BJ (cell line): ENCODE data around the gene ST7L. TPM values are rescaled to one million over a fixed set of nuclear protein-coding genes. Genes with fewer than 3 reads are reported as not detected.
"Not testable (repeated sequence)": the region's sequence is repeated elsewhere in the genome, so short reads cannot be mapped to it uniquely, and the experiment has no call there.

Experiments
- CTCF ChIA-PET: fragments of 350-600 bp; formaldehyde crosslinking; extraction: SDS; loops from one replicate; lab custom pipeline; 2021; ENCODE audit warnings: antibody characterized with exemption, inconsistent platforms; lab: Yijun Ruan, JAX
- POLR2A ChIA-PET: fragments of 300-600 bp; sonication (Branson Sonifier 250); formaldehyde crosslinking; extraction: SDS; loops from one replicate; lab custom pipeline; 2021; ENCODE audit warnings: antibody characterized with exemption; lab: Charles Lee
- DNase-seq: peaks from one replicate; pipeline ENCODE4 v3.0.0-alpha.2; 2011; ENCODE audit warnings: low read depth
- H3K27me3 ChIP-seq: 2 replicates; pipeline ENCODE4 v1.6.0; 2011; ENCODE audit warnings: low read length; ENCODE audit not compliant: control insufficient read depth, insufficient read depth
- H3K36me3 ChIP-seq: 2 replicates; pipeline ENCODE4 v1.5.1; 2011; ENCODE audit warnings: low read length; ENCODE audit not compliant: control insufficient read depth, insufficient read depth
- H3K4me3 ChIP-seq: 2 replicates; pipeline ENCODE4 v1.5.1; 2011; ENCODE audit warnings: low read depth, mild to moderate bottlenecking, control low read depth, low read length
- polyA plus RNA-seq: library from polyadenylated mRNA; depleted of rRNA; stranded (reverse); fragments of >200 nt; gene quantifications from 2 replicates; pipeline ENCODE4 v1.2.3, GENCODE V29; 2011
- TF ChIP-seq, protein P1 (sequence below): IDR thresholded peaks from 2 replicates; pipeline ENCODE4 v1.5.1; 2011; ENCODE audit warnings: low read depth, mild to moderate bottlenecking, control low read depth, inconsistent platforms, low read length, moderate library complexity; ENCODE audit not compliant: insufficient read depth

Gene ST7L
- polyA plus RNA-seq, 1 experiment: 7.2 TPM

DNA sequence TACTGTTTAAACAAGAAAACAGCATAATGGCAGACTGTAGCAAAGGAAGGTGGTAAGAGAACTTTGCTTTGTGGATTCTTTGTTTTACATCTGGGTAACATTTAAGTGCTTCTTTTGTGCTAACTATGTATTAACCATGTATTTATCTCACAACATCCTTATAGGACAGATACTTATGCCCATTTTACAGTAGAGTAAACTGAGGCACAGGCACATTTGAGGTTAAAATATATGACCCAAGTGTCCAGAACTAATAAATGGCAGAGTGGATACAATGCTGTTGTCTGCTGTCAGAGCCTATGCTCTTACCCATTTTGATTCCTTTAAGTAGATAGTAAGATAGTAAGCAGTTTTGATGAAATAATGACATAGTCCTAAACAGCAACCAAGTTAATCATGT is 7.9 kb upstream of the ST7L start:
- Histone ChIP-seq H3K4me3 (no peak overlapping the region), H3K27me3 (no peaks in the 10 kb centered on the region), H3K36me3 (peaks cover 3% of the 10 kb centered on the region; the same call in 1 of the 2 replicates)
- CTCF ChIA-PET: no interaction called here
- TF ChIP-seq, protein P1, sequence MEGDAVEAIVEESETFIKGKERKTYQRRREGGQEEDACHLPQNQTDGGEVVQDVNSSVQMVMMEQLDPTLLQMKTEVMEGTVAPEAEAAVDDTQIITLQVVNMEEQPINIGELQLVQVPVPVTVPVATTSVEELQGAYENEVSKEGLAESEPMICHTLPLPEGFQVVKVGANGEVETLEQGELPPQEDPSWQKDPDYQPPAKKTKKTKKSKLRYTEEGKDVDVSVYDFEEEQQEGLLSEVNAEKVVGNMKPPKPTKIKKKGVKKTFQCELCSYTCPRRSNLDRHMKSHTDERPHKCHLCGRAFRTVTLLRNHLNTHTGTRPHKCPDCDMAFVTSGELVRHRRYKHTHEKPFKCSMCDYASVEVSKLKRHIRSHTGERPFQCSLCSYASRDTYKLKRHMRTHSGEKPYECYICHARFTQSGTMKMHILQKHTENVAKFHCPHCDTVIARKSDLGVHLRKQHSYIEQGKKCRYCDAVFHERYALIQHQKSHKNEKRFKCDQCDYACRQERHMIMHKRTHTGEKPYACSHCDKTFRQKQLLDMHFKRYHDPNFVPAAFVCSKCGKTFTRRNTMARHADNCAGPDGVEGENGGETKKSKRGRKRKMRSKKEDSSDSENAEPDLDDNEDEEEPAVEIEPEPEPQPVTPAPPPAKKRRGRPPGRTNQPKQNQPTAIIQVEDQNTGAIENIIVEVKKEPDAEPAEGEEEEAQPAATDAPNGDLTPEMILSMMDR: no peak
- POLR2A ChIA-PET: no interaction called here
- DNase-seq: no peak

DNA sequence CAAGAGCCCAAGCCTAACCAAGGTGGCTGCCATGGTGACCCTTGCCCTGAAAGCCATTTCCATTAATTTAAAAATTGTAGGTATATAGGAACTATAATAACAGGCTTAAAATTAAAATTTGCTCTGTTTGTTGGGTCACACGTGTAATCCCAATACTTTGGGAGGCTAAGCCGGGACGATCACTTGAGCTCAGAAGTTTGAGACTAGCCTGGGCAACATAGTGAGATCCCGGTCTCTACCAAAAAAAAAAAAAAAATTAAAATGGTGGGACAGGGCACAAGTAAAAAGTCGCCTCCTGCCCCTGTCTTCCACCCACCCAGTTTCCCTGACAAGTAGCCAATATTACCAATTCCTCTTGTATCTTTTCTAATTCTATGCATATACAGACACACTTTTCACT is 7.3 kb upstream of the ST7L start:
- ChIA-PET POLR2A (interaction anchor here (0.7 kb wide), 1 partner anchor 310 kb away, joined by 7 read pairs; no protein-coding TSS in a partner anchor), CTCF (interaction anchor here (1.3 kb wide), 1 partner anchor 24 kb away, joined by 5 read pairs; no protein-coding TSS in a partner anchor)
- Histone ChIP-seq H3K4me3 (no peak overlapping the region), H3K36me3 (peaks cover 3% of the 10 kb centered on the region; the same call in 1 of the 2 replicates), H3K27me3 (no peaks in the 10 kb centered on the region)
- DNase-seq: no peak
- TF ChIP-seq, protein P1: no peak

DNA sequence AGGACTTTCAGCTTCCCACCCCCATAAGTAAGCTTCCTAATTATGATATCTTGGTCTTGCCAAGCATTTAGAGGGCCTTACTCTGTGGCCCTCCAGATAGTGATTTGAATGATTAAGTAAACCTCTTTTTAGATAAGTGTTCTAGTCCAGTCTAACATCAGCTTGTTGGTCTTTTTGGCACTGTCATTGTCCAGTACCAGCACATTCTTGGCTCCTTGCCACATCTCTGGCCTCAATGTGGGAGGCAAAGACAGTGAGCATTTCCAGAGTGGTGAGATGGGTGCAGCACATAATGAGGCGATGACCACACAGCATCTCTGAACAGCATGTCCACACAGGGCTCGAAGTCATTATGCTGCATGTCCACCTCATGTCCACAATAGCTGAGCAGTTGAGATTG is 6.8 kb upstream of the ST7L start:
- Histone ChIP-seq H3K36me3 (peaks cover 3% of the 10 kb centered on the region; the same call in 1 of the 2 replicates), H3K27me3 (no peaks in the 10 kb centered on the region), H3K4me3 (no peak overlapping the region)
- TF ChIP-seq, protein P1: no peak
- ChIA-PET CTCF (interaction anchor here (1.3 kb wide), 1 partner anchor 25 kb away, joined by 5 read pairs; no protein-coding TSS in a partner anchor), POLR2A (interaction anchor here (0.7 kb wide), 1 partner anchor 311 kb away, joined by 7 read pairs; no protein-coding TSS in a partner anchor)
- no peak for DNase-seq

DNA sequence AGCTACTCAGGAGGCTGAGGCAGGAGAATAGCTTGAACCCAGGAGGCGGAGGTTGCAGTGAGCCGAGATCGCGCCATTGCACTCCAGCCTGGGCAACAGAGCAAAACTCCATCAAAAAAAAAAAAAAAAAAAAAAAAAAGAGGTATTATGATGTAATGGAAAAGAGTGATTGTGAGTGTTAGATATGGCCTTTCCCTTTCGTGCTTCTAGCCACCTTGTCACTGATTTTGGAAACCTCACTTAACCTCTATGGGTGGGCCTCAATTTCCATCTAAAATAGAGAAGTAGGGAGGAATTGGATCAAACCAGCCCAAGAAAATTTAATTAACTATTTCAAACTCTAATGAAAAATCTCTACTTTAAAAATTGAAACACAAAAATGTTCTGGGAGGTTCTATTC is 5.6 kb upstream of the ST7L start:
- POLR2A ChIA-PET: interaction anchor here (0.7 kb wide), 1 partner anchor 185 kb away, joined by 15 read pairs; no protein-coding TSS in a partner anchor
- CTCF ChIA-PET, DNase-seq: not testable (repeated sequence)

DNA sequence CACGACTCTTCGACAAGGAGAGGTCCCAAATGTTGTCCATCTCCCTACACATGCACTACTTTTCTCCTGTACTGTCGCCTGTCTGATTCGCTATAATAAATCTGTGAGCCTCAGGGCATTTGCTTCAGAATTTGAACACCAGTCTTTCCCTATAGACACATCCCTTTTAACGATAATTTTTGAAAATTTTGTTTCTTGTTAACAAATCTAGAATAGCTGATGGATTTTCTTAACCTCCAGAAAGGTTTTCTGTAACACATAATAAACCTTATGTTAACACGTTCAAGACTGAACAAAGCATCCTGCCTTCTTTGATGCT is 1.4 kb upstream of the ST7L start:
- no peak for DNase-seq
- ChIA-PET CTCF (interaction anchor here (1.4 kb wide), 2 partner anchors 10 to 118 kb away, joined by 3 read pairs; no protein-coding TSS in a partner anchor), POLR2A (no interaction called here)

More for the DNA sequence above, 5.6 kb upstream of the ST7L start:
- H3K27me3 ChIP-seq, H3K4me3 ChIP-seq, H3K36me3 ChIP-seq: not testable (repeated sequence)

More for the DNA sequence above, 1.4 kb upstream of the ST7L start:
- Histone ChIP-seq H3K4me3 (peak overlapping the region; percentile 89), H3K36me3 (no peaks in the 10 kb centered on the region; the same call in 1 of the 2 replicates), H3K27me3 (no peaks in the 10 kb centered on the region)
- TF ChIP-seq, protein P1: no peak
